HUES64 (cell line): Measurements from ENCODE around the gene FRMD5.

Experiments used
- H3K27ac ChIP-seq: 2 replicates; pipeline ENCODE4 v1.7.0; 2013; ENCODE audit warnings: low read depth, low read length, inconsistent platforms
- H3K27me3 ChIP-seq: 2 replicates; pipeline ENCODE4 v1.6.1; 2013; ENCODE audit warnings: mild to moderate bottlenecking, low read length; ENCODE audit not compliant: insufficient read depth
- H3K36me3 ChIP-seq: 2 replicates; pipeline ENCODE4 v1.6.1; 2013; ENCODE audit warnings: mild to moderate bottlenecking, low read length; ENCODE audit not compliant: insufficient read depth
- H3K4me1 ChIP-seq: 2 replicates; pipeline ENCODE4 v1.6.1; 2013; ENCODE audit warnings: mild to moderate bottlenecking, low read length, moderate library complexity; ENCODE audit not compliant: insufficient read depth
- H3K4me3 ChIP-seq: 2 replicates; pipeline ENCODE4 v1.5.1; 2013; ENCODE audit warnings: mild to moderate bottlenecking, low read length, moderate library complexity
- H3K9ac ChIP-seq: 2 replicates; pipeline ENCODE4 v1.6.1; 2013; ENCODE audit warnings: mild to moderate bottlenecking, low read depth, low read length
- H3K9me3 ChIP-seq: 2 replicates; pipeline ENCODE4 v1.6.1; 2013; ENCODE audit warnings: low read depth, low read length; ENCODE audit not compliant: insufficient read depth
- WGBS: fragments of 150-250, 120-280 bp; methylation state at CpG from one replicate; pipeline ENCODE4 v1.1.7; 2013; ENCODE audit warnings: missing lambda C conversion rate; 5-methylcytosine and 5-hydroxymethylcytosine counted together

Gene FRMD5

DNA sequence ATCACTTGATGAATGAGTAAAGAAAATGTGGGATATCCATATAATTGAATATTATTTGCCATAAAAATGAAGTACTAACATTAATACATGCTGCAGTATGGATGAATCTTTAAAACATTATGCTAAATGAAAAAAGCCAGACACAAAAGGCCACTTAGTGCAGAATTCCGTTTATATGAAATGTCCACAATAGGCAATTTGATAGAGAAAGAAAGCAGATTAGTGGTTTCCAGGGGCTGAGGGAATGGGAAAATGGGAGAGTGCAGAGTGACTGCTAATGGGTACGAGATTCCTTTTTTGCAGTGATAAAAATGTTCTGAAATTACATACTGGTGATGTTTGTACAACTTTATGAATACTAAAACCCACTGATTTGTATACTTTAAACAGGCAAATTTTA is 126.7 kb downstream of the FRMD5 start:
- no peaks in the 10 kb centered on the region for H3K27me3 ChIP-seq
- 81% methylated on average over 2 of the region's 2 CpGs for WGBS

DNA sequence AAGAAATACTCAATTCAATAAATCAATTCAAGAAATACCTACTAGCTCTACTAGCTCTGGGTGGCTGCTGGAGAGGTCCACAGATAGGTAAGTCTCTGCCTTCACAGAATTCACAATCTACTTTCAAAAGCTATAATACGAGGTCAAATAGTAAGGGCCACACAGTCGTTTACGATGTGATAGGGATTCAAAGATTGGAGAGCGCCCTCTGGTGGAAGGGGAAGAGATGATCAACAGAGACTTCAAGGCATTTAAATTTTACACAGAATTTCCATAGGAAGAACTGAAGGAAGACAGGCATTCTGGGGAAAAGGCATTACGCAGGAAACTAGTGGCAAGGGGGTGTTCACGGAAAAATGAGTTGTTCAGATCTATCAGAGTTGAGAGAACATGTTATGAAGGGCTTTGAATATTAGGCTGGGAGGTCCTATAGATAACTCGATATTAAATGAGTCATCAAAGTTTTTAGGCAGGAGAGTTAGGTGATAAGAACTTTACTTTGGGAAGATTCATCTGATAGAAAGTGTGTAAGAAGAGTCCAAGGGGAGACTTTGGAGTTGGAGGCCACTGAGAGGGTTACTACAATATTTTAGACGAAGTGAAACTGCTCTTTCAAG is 128.8 kb downstream of the FRMD5 start:
- no peaks in the 10 kb centered on the region for H3K36me3 ChIP-seq
- H3K9me3 ChIP-seq, result no peaks in the 10 kb centered on the region
- no peaks in the 10 kb centered on the region for H3K27me3 ChIP-seq
- no peak overlapping the region for H3K4me3 ChIP-seq
- H3K9ac ChIP-seq, result no peak overlapping the region
- WGBS, result 33% methylated on average over 7 of the region's 8 CpGs
- H3K4me1 ChIP-seq, result no peaks in the 10 kb centered on the region; the same call in 1 of the 2 replicates
- no peak overlapping the region for H3K27ac ChIP-seq

More for the DNA sequence above, 126.7 kb downstream of the FRMD5 start:
- Histone ChIP-seq H3K9me3 (no peaks in the 10 kb centered on the region), H3K27ac (no peak overlapping the region), H3K4me3 (no peak overlapping the region), H3K4me1 (no peaks in the 10 kb centered on the region; the same call in 1 of the 2 replicates), H3K36me3 (no peaks in the 10 kb centered on the region), H3K9ac (no peak overlapping the region)

DNA sequence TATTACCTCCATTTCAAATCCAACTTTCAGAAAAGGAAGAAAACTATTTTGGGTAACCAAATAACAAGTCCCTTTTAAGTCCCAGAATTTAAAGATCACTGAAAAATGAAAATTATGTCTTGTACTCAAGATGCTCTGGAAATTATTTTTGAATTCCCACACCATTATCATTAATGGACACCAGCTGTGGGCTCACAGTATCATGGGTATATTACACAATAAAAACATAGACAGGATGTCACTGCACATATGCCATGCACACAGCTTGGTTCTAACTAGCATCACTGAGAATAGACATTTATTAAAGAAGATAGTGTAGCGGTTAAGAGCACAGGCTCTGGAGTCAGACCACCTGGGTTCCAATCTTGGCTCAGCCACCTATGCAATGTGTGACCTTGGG is 130.4 kb downstream of the FRMD5 start:
- H3K9ac ChIP-seq, result no peak overlapping the region
- H3K9me3 ChIP-seq, result no peaks in the 10 kb centered on the region
- H3K4me3 ChIP-seq, result no peak overlapping the region
- WGBS, result 95% methylated on average over 1 of the region's 1 CpG
- H3K36me3 ChIP-seq, result no peaks in the 10 kb centered on the region
- H3K27ac ChIP-seq, result no peak overlapping the region
- H3K4me1 ChIP-seq, result no peaks in the 10 kb centered on the region; the same call in 1 of the 2 replicates
- no peaks in the 10 kb centered on the region for H3K27me3 ChIP-seq

DNA sequence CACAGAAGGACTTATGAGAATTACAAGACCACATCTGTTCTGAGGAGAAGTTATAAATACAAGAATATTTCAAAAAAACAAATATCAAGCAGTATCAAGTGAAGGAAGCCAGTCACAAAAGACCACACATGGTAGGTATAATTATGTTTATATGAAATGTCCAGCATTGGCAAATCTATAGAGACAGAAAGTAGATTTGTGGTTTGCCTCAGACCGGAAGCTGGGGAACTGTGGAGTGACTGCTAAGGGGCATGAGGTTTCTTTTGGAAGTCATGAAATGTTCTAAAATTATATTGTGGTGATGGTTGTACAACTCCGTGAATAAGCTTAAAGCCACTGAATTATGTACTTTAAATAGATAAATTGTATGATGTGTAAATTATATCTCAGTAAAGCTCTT is 136.9 kb downstream of the FRMD5 start:
- Histone ChIP-seq H3K27me3 (no peaks in the 10 kb centered on the region), H3K4me3 (no peak overlapping the region), H3K9ac (no peak overlapping the region), H3K27ac (no peak overlapping the region), H3K9me3 (no peaks in the 10 kb centered on the region), H3K36me3 (no peaks in the 10 kb centered on the region), H3K4me1 (no peaks in the 10 kb centered on the region)
- 96% methylated on average over 2 of the region's 2 CpGs for WGBS

DNA sequence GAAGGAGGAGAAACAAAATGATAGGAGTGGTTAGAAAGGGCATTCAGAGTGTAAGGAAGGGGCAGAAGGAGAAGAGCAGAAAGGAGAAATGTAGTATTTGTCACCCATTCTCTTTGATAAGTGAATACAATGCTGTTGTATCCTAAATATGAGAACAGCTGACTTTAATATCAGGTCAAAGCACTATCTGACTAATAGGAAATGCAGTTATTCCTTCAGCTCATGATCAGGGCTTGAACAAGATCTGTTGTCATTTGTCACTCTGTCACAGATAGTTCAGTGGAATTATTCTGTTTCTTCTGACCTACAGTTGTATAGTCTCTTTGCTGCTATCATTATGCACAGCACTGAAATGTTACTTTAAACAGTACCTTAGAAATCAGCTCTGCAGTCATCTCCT is 149.4 kb downstream of the FRMD5 start:
- H3K9ac ChIP-seq, result no peak overlapping the region
- H3K27me3 ChIP-seq, result no peaks in the 10 kb centered on the region
- no peak overlapping the region for H3K4me3 ChIP-seq
- no peak overlapping the region for H3K27ac ChIP-seq
- H3K4me1 ChIP-seq, result no peaks in the 10 kb centered on the region
- H3K36me3 ChIP-seq, result no peaks in the 10 kb centered on the region
- no peaks in the 10 kb centered on the region for H3K9me3 ChIP-seq

DNA sequence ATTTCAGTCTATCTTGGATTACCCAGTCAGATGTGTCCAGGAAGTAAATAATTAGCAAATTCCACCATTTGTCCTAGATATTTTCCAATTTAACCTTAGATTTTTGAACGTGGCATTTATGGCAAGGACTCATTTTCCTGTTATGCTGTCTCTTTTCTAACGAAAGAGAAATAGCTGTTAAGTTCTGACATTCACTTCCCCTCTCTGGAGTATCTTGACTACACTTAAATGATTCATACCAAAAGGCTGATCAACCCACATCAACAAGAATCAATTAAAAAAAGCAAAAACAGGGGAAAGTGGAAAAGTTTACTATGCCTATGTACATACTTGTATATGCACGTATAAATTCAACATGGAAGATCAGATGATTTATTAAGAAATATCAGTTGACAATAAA is 149.9 kb downstream of the FRMD5 start:
- Histone ChIP-seq H3K36me3 (no peaks in the 10 kb centered on the region), H3K9ac (no peak overlapping the region), H3K27me3 (no peaks in the 10 kb centered on the region), H3K9me3 (no peaks in the 10 kb centered on the region), H3K4me1 (no peaks in the 10 kb centered on the region), H3K27ac (no peak overlapping the region), H3K4me3 (no peak overlapping the region)
- WGBS, result 86% methylated on average over 2 of the region's 3 CpGs

DNA sequence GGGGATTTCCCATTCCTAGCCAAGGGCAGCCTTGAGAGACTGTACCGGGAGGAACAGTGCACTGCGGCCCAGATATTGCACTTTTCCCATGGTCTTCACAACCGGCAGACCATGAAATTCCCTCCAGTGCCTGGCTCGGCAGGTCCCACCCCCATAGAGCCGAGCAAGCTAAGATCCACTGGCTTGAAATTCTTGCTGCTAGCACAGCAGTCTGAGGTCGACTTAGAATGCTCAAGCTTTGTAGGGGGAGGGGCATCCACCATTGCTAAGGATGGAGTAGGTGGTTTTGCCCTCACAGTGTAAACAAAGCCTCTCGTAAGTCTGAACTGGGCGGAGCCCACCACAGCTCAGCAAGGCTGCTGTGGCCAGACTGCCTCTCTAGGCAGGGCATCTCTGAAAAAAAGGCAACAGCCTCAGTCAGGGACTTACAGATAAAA is 156.3 kb downstream of the FRMD5 start:
- Histone ChIP-seq H3K36me3 (no peaks in the 10 kb centered on the region), H3K9ac (peak overlapping the region; percentile 43; the same call in 1 of the 2 replicates), H3K9me3 (no peaks in the 10 kb centered on the region), H3K4me3 (peak overlapping the region; percentile 35), H3K4me1 (peaks cover 9% of the 10 kb centered on the region; the same call in 1 of the 2 replicates), H3K27ac (peak overlapping the region; percentile 72), H3K27me3 (no peaks in the 10 kb centered on the region)
- 48% methylated on average over 8 of the region's 8 CpGs for WGBS

DNA sequence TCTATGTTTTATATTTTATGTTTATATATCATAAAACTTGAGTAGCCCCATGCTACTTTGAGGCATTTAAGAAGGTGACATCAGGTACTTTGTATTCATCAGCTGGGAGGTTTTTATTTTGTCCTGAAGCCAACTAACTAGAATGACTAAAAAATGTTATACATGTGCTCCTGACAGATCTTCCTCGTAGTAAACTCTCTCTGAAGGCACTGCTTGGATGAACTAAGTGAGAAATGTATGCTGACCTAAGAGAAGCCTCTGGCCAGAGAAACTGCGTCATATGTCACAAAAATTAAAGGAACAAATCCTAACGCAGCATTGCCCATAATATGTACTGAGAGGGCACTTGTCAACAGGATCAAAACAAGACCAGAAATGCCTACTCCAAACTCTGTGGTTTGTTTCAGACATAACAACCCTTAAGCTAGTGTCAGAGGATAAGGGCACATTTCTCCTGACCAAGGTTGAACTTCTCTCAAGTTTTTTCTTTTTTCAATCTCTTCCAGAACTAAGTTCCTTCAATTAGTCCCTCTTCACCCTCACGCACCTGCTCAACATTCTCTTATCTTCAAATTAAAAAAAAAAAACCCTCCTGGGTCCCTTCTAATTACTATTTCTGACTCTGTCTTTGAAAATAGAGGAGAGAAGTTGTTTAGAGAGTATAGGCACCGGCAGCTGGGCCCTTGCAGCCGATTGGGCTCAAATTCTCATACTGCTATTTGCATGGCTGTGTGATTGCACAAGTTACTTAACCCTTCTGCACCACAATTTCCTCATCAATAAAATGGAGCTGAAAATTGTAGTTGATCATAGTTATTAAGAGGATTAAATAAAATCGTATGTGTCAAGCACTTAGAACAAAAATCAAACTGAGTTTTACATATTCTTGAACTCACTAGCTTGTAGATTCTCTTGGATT is 159.0 kb downstream of the FRMD5 start:
- no peak overlapping the region for H3K4me3 ChIP-seq
- no peak overlapping the region for H3K27ac ChIP-seq
- H3K4me1 ChIP-seq, result peaks cover 9% of the 10 kb centered on the region; the same call in 1 of the 2 replicates
- H3K36me3 ChIP-seq, result no peaks in the 10 kb centered on the region
- 90% methylated on average over 6 of the region's 7 CpGs for WGBS
- H3K27me3 ChIP-seq, result no peaks in the 10 kb centered on the region
- H3K9ac ChIP-seq, result no peak overlapping the region
- no peaks in the 10 kb centered on the region for H3K9me3 ChIP-seq

DNA sequence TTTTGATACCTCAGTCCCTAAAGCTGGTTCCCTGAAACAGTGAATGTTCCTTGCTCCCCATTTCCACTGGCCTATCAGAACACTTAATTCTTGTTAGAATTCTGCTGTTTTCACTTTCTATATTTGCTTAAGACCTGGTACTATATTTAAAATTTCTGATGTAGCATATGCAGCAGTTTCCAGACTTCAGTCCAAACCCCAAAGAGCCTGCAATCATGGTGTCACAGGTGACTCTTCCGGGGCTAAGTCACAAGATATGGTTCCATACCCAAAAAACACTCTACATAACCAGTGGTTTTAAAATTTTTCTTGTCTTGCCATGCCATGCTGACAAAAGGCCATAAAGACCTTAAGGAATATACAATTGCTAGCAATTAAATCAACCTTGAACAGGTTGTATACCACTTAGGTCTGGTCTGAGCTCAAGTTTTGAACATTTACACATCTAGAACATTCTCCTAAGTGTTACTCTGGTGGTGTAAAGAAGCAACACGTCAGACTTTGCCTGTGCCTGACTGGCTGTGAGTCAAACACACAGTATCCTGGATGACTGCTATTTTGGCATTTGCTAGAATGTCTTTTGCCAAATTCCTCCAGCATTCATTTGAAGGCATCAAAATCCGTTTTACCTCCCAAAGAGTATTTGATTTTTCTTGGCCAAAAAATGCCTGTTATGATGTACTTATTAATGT is 160.0 kb downstream of the FRMD5 start:
- Histone ChIP-seq H3K36me3 (no peaks in the 10 kb centered on the region), H3K4me3 (no peak overlapping the region), H3K27ac (no peak overlapping the region), H3K27me3 (no peaks in the 10 kb centered on the region), H3K9ac (no peak overlapping the region), H3K9me3 (no peaks in the 10 kb centered on the region), H3K4me1 (peaks cover 14% of the 10 kb centered on the region)
- WGBS, result 78% methylated on average over 3 of the region's 3 CpGs

DNA sequence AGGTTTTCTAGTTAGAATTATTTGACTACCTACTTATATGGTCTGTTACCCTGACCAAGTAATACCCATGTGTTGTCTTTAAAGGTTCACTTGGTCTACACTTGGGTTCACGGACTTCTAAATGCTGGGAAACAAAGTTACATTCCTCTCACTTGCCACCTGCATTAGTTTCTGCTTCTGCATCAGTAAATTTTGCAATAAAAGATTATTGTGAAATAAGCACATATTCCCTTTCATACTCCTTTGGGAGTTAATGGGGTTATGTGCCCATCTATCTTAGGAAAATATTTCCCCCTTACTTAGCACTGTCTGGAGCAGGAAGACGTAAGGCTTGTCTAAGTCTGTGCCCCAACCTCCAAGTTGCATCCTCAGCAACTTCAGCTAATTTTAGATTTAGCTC is 160.7 kb downstream of the FRMD5 start:
- H3K4me1 ChIP-seq, result peaks cover 18% of the 10 kb centered on the region
- H3K27ac ChIP-seq, result no peak overlapping the region
- H3K36me3 ChIP-seq, result no peaks in the 10 kb centered on the region
- 94% methylated on average over 2 of the region's 2 CpGs for WGBS
- no peaks in the 10 kb centered on the region for H3K27me3 ChIP-seq
- H3K9me3 ChIP-seq, result no peaks in the 10 kb centered on the region
- H3K9ac ChIP-seq, result no peak overlapping the region
- H3K4me3 ChIP-seq, result no peak overlapping the region

DNA sequence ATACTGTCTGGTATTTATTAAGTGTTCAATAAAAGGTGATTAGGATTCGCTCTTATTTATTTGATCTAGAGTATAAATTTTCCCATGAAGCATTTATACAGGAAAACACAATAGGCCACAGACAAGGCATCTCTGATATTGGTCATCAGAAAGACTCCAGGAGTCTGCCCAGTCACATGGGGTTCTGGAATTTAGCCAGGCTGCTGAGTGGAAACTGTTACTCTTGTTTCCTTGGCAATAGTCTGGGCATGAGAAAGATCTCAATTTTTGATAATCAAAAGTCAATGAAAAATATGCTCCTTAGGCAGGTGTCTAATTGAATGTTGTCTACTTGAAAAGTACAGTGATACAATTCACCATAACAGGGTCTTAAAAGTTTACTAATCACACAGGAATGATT is 161.2 kb downstream of the FRMD5 start:
- no peak overlapping the region for H3K27ac ChIP-seq
- peaks cover 18% of the 10 kb centered on the region for H3K4me1 ChIP-seq
- no peaks in the 10 kb centered on the region for H3K36me3 ChIP-seq
- no CpG with 5 or more reads among the region's 1 CpG for WGBS
- no peaks in the 10 kb centered on the region for H3K27me3 ChIP-seq
- H3K4me3 ChIP-seq, result no peak overlapping the region
- no peaks in the 10 kb centered on the region for H3K9me3 ChIP-seq
- H3K9ac ChIP-seq, result no peak overlapping the region
